ENCODE measurements around the gene DBT. TPM values are rescaled to one million over a fixed set of nuclear protein-coding genes. Genes with fewer than 3 reads are reported as not detected.

The DBT gene
- total and polyA plus RNA-seq, 4 donors: 3.4 to 19.1 (median 9.2) TPM

GRCh38 chr1:100141192-100141591 is 108.4 kb downstream of the DBT start:
- Histone ChIP-seq H3K36me3 (ENCODE audit: control insufficient read depth in 4 of 4, insufficient read depth in 4 of 4, low read length in 4 of 4) (peaks cover 16 to 66% (median 41%) of the 10 kb centered on the region in 4 donors), H3K27ac (ENCODE audit: low read depth in 1 of 2, low read length in 1 of 2) (no peak overlapping the region), H3K4me1 (ENCODE audit: control insufficient read depth in 5 of 5, insufficient read depth in 5 of 5, low read length in 5 of 5) (peaks cover 0 to 4% (median 0%) of the 10 kb centered on the region in 5 donors), H3K4me3 (no peak overlapping the region), H3K9me3 (ENCODE audit: control insufficient read depth in 4 of 4, insufficient read depth in 3 of 4, low read length in 3 of 4) (no peaks in the 10 kb centered on the region), H3K27me3 (ENCODE audit: control insufficient read depth in 3 of 3, insufficient read depth in 3 of 3, low read length in 2 of 3) (no peaks in the 10 kb centered on the region), H3K9ac (ENCODE audit: insufficient read depth in 1 of 2, low read length in 2 of 2) (no peak overlapping the region)
- WGBS, 2 donors: 91 to 93% methylated on average over 4 of the region's 4 CpGs
- ATAC-seq (ENCODE audit: insufficient read depth, low FRiP score) (no peak), DNase-seq (no peak)
- TF ChIP-seq CTCF (IDR thresholded peaks at IDR 0.05; ENCODE audit: control extremely low read depth, extremely low read depth): no peak

- ATAC-seq (ENCODE audit: insufficient read depth, low FRiP score) (no peak), DNase-seq (no peak)
- no peak overlapping the region for H3K27ac ChIP-seq (ENCODE audit: low read depth in 1 of 2, low read length in 1 of 2)
- 99% methylated on average over 2 of the region's 2 CpGs for WGBS, 2 donors
- H3K27me3 ChIP-seq (ENCODE audit: control insufficient read depth in 3 of 3, insufficient read depth in 3 of 3, low read length in 2 of 3): no peaks in the 10 kb centered on the region
- no peak overlapping the region for H3K4me3 ChIP-seq
- no peaks in the 10 kb centered on the region for H3K9me3 ChIP-seq (ENCODE audit: control insufficient read depth in 4 of 4, insufficient read depth in 3 of 4, low read length in 3 of 4)
- no peak overlapping the region for H3K9ac ChIP-seq (ENCODE audit: insufficient read depth in 1 of 2, low read length in 2 of 2)
- TF ChIP-seq CTCF (IDR thresholded peaks at IDR 0.05; ENCODE audit: control extremely low read depth, extremely low read depth): no peak
- peaks cover 9 to 41% (median 24%) of the 10 kb centered on the region in 4 donors for H3K36me3 ChIP-seq (ENCODE audit: control insufficient read depth in 4 of 4, insufficient read depth in 4 of 4, low read length in 4 of 4)
- H3K4me1 ChIP-seq (ENCODE audit: control insufficient read depth in 5 of 5, insufficient read depth in 5 of 5, low read length in 5 of 5): peaks cover 0 to 12% (median 2%) of the 10 kb centered on the region in 5 donors
These were observed 112.0 kb downstream of the DBT start for GRCh38 chr1:100137602-100138001.

Small RNAs within 50 kb of the gene (small RNA-seq; reads per million reads assigned to genes)
- gene AL445928.1 (ENCODE audit: low replicate concordance) (not detected), gene MIR553 (ENCODE audit: low replicate concordance) (not detected), gene RPL23AP90 (ENCODE audit: low replicate concordance) (not detected)

Other genes with a start within 250 kb of the DBT start
- 1 to 10 TPM; 1.9 to 4.6 TPM for gene SASS6, start 116.9 kb downstream of the DBT start, total RNA-seq
- gene SASS6, start 116.9 kb downstream of the DBT start, polyA plus RNA-seq: 1 to 10 TPM; 1.3 to 2.0 TPM
- 10 to 100 TPM; 11.5 to 45.1 TPM for gene TRMT13, start 116.7 kb downstream of the DBT start, total RNA-seq
- gene TRMT13, start 116.7 kb downstream of the DBT start, polyA plus RNA-seq: 10 to 100 TPM in 1 of 2 donors, 1 to 10 TPM in 1; 7.6 to 13.0 TPM
- gene LRRC39, start 71.6 kb downstream of the DBT start, total RNA-seq: under 1 TPM; 0.94 to 0.98 TPM
- 1 to 10 TPM in 1 of 2 donors, under 1 TPM in 1; 0.45 to 2.7 TPM for gene LRRC39, start 71.6 kb downstream of the DBT start, polyA plus RNA-seq
- 10 to 100 TPM; 37.4 to 37.6 TPM for gene RTCA, start 16.4 kb upstream of the DBT start, total RNA-seq
- gene RTCA, start 16.4 kb upstream of the DBT start, polyA plus RNA-seq: 10 to 100 TPM; 22.8 to 23.6 TPM
- gene CDC14A, start 102.7 kb upstream of the DBT start, total RNA-seq: 10 to 100 TPM; 19.1 to 45.4 TPM
- gene CDC14A, start 102.7 kb upstream of the DBT start, polyA plus RNA-seq: 1 to 10 TPM; 3.6 to 5.1 TPM

Measured in lung (tissue), 13 donors.